ENCODE measurements around the gene DSC3. TPM values are rescaled to one million over a fixed set of nuclear protein-coding genes. Genes with fewer than 3 reads are reported as not detected.
"Not testable (repeated sequence)": the region's sequence is repeated elsewhere in the genome, so short reads cannot be mapped to it uniquely, and the experiment has no call there.

The DSC3 gene
- total RNA-seq, 1 experiment from 2014 or later, result 0.61 TPM

- Histone ChIP-seq H3K27ac (ENCODE audit: insufficient read length, low read depth, low read length) (no peak overlapping the region), H3K79me1 (ENCODE audit: insufficient read depth, low read depth, low read length, poor library complexity, severe bottlenecking) (no peaks in the 10 kb centered on the region), H3K4me2 (ENCODE audit: insufficient read depth, insufficient read length, low read length) (no peak overlapping the region), H3T11ph (ENCODE audit: low read length) (no peak overlapping the region), H3K9me3 (ENCODE audit: control insufficient read depth, low read depth, low read length) (no peaks in the 10 kb centered on the region), H3K23me2 (ENCODE audit: insufficient read length, low read depth, low read length, poor library complexity, severe bottlenecking) (no peaks in the 10 kb centered on the region), H3K9ac (ENCODE audit: extremely low read depth, insufficient read length, low read length) (no peak overlapping the region), H4K8ac (replicated peaks; ENCODE audit: insufficient read length, low read depth, low read length) (no peak overlapping the region), H3K27me3 (ENCODE audit: insufficient read depth, low read length) (no peaks in the 10 kb centered on the region), H3K14ac (ENCODE audit: insufficient read depth, low read length) (no peak overlapping the region), H3K4ac (ENCODE audit: low read depth, low read length) (no peak overlapping the region), H2BK12ac (ENCODE audit: insufficient read length, low read depth, low read length) (no peak overlapping the region), H2AFZ (ENCODE audit: low read length) (no peak overlapping the region), H2BK5ac (ENCODE audit: insufficient read length, low read length) (no peak overlapping the region), H3K23ac (ENCODE audit: insufficient read length, low read depth, low read length) (no peak overlapping the region), H2BK20ac (ENCODE audit: low read depth, low read length, poor library complexity, severe bottlenecking) (no peak overlapping the region), H3K56ac (ENCODE audit: insufficient read length, low read depth, low read length) (no peak overlapping the region), H4K20me1 (ENCODE audit: control insufficient read depth, insufficient read depth, insufficient read length) (no peaks in the 10 kb centered on the region), H2BK120ac (ENCODE audit: low read depth, low read length, poor library complexity, severe bottlenecking) (no peak overlapping the region), H2BK15ac (ENCODE audit: low read depth, low read length) (no peak overlapping the region), H2AK5ac (ENCODE audit: insufficient read length, low read length) (no peak overlapping the region), H3K79me2 (ENCODE audit: insufficient read depth, low read length) (no peaks in the 10 kb centered on the region), H4K91ac (ENCODE audit: insufficient read length, low read depth, low read length) (no peak overlapping the region), H4K5ac (ENCODE audit: insufficient read length, low read depth, low read length) (no peak overlapping the region), H3K4me1 (ENCODE audit: insufficient read depth, low read length) (no peaks in the 10 kb centered on the region), H3K18ac (ENCODE audit: insufficient read length, low read depth, low read length) (no peak overlapping the region)
- no peaks in the 10 kb centered on the region for H3K36me3 Mint-ChIP-seq (ENCODE audit: insufficient read depth in 1 of 3, low read depth in 3 of 3)
- WGBS (ENCODE audit: extremely low coverage, insufficient read length, low lambda C conversion rate), result no CpG with 5 or more reads among the region's 11 CpGs
- no peak for DNase-seq
- H3K27me3 Mint-ChIP-seq (ENCODE audit: low read depth), result no peaks in the 10 kb centered on the region
- H3K4me1 Mint-ChIP-seq, result no peaks in the 10 kb centered on the region
- H3K27ac Mint-ChIP-seq, result no peak overlapping the region
- TF ChIP-seq, protein P1, sequence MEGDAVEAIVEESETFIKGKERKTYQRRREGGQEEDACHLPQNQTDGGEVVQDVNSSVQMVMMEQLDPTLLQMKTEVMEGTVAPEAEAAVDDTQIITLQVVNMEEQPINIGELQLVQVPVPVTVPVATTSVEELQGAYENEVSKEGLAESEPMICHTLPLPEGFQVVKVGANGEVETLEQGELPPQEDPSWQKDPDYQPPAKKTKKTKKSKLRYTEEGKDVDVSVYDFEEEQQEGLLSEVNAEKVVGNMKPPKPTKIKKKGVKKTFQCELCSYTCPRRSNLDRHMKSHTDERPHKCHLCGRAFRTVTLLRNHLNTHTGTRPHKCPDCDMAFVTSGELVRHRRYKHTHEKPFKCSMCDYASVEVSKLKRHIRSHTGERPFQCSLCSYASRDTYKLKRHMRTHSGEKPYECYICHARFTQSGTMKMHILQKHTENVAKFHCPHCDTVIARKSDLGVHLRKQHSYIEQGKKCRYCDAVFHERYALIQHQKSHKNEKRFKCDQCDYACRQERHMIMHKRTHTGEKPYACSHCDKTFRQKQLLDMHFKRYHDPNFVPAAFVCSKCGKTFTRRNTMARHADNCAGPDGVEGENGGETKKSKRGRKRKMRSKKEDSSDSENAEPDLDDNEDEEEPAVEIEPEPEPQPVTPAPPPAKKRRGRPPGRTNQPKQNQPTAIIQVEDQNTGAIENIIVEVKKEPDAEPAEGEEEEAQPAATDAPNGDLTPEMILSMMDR (conservative IDR thresholded peaks at IDR 0.05), result no peak
- peaks cover 0 to 2% of the 10 kb centered on the region in 2 experiments; a peak in 2 of 5 replicates for H3K9me3 Mint-ChIP-seq
- no peak overlapping the region for H3K4me3 Mint-ChIP-seq
Observed at GRCh38 chr18:30982285-30982992, 60.1 kb downstream of the DSC3 start.

GRCh38 chr18:30978091-30978490 lies 64.5 kb downstream of the DSC3 start:
- WGBS (ENCODE audit: extremely low coverage, insufficient read length, low lambda C conversion rate), result no CpG with 5 or more reads among the region's 4 CpGs
- not testable (repeated sequence) for DNase-seq; H3K27ac Mint-ChIP-seq; H3K56ac ChIP-seq (ENCODE audit: insufficient read length, low read depth, low read length); H3K18ac ChIP-seq (ENCODE audit: insufficient read length, low read depth, low read length); H3K23ac ChIP-seq (ENCODE audit: insufficient read length, low read depth, low read length); H3K79me1 ChIP-seq (ENCODE audit: insufficient read depth, low read depth, low read length, poor library complexity, severe bottlenecking); H2AK5ac ChIP-seq (ENCODE audit: insufficient read length, low read length); H3K4me1 Mint-ChIP-seq; H2BK120ac ChIP-seq (ENCODE audit: low read depth, low read length, poor library complexity, severe bottlenecking); H3K9me3 ChIP-seq (ENCODE audit: control insufficient read depth, low read depth, low read length); H2BK12ac ChIP-seq (ENCODE audit: insufficient read length, low read depth, low read length); H4K8ac ChIP-seq (replicated peaks; ENCODE audit: insufficient read length, low read depth, low read length); H4K91ac ChIP-seq (ENCODE audit: insufficient read length, low read depth, low read length); H3K79me2 ChIP-seq (ENCODE audit: insufficient read depth, low read length); H4K5ac ChIP-seq (ENCODE audit: insufficient read length, low read depth, low read length); H3K27me3 Mint-ChIP-seq (ENCODE audit: low read depth); H3K4me2 ChIP-seq (ENCODE audit: insufficient read depth, insufficient read length, low read length); H3K23me2 ChIP-seq (ENCODE audit: insufficient read length, low read depth, low read length, poor library complexity, severe bottlenecking); H3T11ph ChIP-seq (ENCODE audit: low read length); H2BK5ac ChIP-seq (ENCODE audit: insufficient read length, low read length); H2AFZ ChIP-seq (ENCODE audit: low read length); H3K4me1 ChIP-seq (ENCODE audit: insufficient read depth, low read length); H3K9ac ChIP-seq (ENCODE audit: extremely low read depth, insufficient read length, low read length); H4K20me1 ChIP-seq (ENCODE audit: control insufficient read depth, insufficient read depth, insufficient read length); H3K14ac ChIP-seq (ENCODE audit: insufficient read depth, low read length); H2BK20ac ChIP-seq (ENCODE audit: low read depth, low read length, poor library complexity, severe bottlenecking); H3K4ac ChIP-seq (ENCODE audit: low read depth, low read length); H3K36me3 Mint-ChIP-seq (ENCODE audit: insufficient read depth in 1 of 3, low read depth in 3 of 3); H3K4me3 Mint-ChIP-seq; H3K9me3 Mint-ChIP-seq; H3K27ac ChIP-seq (ENCODE audit: insufficient read length, low read depth, low read length); H3K27me3 ChIP-seq (ENCODE audit: insufficient read depth, low read length); H2BK15ac ChIP-seq (ENCODE audit: low read depth, low read length)

All from H9 (cell line).